PFSK-1 (cell line): Measurements from ENCODE around the gene SUN2.
A peak's percentile ranks its signal among the peaks of the same experiment; 100 is the strongest.

Experiments
- FOXP2 ChIP-seq: optimal IDR thresholded peaks from 2 replicates; pipeline ENCODE3; 2011; ENCODE audit warnings: borderline replicate concordance, control low read depth, inconsistent platforms; ENCODE audit not compliant: insufficient read depth; ENCODE audit errors: extremely low read length, extremely low read depth
- POLR2AphosphoS5 ChIP-seq: IDR thresholded peaks from 2 replicates; pipeline ENCODE4 v1.6.1; 2012; ENCODE audit warnings: low read depth, mild to moderate bottlenecking, control low read depth, low read length, moderate library complexity
- SIN3A ChIP-seq: IDR thresholded peaks from 2 replicates; pipeline ENCODE4 v1.6.1; 2012; ENCODE audit warnings: mild to moderate bottlenecking, low read length, moderate library complexity, borderline replicate concordance; ENCODE audit not compliant: insufficient read depth
- TAF1 ChIP-seq: IDR thresholded peaks from 2 replicates; pipeline ENCODE4 v1.6.1; 2012; ENCODE audit warnings: low read length, control low read depth, borderline replicate concordance; ENCODE audit not compliant: insufficient read depth
- TF ChIP-seq, protein P1 (sequence below), 2 experiments: IDR thresholded peaks; 2 replicates each; pipeline versions ENCODE4 v1.6.1 to v1.8.0; 2011 to 2012; ENCODE audit warnings: low read depth in 2 of 2, low read length in 2 of 2, control low read depth in 1 of 2, inconsistent platforms in 1 of 2, mild to moderate bottlenecking in 1 of 2, moderate library complexity in 1 of 2; ENCODE audit not compliant: insufficient read depth in 1 of 2

Gene SUN2

DNA sequence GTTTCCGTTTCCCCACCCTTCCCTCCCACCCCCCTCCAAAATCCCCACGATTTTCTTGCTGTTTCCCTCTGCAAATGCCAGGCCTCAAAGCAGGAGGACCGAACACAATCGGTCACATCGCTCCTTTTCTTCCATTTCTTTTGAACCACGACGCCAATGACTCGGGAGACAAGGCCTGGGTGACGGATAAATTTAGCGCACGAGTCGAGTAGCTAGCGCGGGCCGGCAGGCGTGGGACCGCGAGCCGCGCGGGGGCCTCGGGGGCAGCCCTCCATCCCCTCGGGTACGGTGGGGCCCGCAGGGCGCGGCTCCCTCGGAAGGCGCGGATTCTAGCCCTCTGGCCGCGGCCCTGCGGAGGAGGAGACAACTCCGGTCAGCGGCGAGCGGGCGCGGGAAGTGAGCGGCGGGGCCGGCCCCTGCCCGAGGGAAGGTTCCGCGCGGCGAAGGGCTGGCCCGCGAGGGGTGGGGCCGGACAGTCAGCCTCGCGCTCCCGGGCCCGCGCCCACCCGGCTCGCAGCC is 55.5 kb downstream of the SUN2 start:
- TF ChIP-seq TAF1, result no peak

DNA sequence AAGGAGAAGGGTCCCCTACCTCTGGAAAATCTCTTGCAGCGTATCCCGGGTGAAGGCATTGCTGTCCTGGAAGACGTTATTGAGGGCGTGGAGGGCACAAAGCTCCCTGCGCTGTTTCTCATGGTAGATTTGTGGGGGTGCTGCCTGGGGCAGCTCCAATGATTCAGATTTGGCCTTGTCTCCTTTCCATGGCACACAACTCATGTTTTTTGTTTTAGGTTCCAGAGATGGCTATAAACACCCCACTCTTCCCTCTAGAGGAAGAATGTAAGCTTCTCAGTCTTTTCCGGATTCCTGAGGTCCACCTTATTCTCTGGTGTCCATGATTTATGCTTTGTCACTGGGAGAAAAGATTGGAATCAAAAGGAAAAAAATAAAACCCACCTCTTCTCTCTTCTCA is 56.0 kb downstream of the SUN2 start:
- no peak for TF ChIP-seq FOXP2

DNA sequence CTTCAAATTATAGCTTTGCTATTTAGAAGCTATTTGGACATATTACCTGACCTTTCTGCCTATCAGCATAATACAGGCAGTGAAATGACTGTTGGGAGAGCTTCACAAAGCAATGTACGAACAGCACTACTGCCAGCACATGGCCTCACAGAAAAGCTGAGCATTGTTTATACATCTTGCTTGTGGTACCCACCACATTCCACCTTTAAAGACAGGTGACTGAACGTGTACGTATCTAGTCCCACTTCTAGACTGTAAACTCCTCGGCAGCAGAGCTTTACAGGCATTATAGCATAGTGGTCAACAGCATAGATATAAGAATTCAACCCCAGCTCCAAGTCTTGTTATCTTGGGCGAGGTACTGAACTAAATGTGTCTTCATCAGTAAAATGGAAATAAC is 56.7 kb downstream of the SUN2 start:
- TF ChIP-seq, protein P1, sequence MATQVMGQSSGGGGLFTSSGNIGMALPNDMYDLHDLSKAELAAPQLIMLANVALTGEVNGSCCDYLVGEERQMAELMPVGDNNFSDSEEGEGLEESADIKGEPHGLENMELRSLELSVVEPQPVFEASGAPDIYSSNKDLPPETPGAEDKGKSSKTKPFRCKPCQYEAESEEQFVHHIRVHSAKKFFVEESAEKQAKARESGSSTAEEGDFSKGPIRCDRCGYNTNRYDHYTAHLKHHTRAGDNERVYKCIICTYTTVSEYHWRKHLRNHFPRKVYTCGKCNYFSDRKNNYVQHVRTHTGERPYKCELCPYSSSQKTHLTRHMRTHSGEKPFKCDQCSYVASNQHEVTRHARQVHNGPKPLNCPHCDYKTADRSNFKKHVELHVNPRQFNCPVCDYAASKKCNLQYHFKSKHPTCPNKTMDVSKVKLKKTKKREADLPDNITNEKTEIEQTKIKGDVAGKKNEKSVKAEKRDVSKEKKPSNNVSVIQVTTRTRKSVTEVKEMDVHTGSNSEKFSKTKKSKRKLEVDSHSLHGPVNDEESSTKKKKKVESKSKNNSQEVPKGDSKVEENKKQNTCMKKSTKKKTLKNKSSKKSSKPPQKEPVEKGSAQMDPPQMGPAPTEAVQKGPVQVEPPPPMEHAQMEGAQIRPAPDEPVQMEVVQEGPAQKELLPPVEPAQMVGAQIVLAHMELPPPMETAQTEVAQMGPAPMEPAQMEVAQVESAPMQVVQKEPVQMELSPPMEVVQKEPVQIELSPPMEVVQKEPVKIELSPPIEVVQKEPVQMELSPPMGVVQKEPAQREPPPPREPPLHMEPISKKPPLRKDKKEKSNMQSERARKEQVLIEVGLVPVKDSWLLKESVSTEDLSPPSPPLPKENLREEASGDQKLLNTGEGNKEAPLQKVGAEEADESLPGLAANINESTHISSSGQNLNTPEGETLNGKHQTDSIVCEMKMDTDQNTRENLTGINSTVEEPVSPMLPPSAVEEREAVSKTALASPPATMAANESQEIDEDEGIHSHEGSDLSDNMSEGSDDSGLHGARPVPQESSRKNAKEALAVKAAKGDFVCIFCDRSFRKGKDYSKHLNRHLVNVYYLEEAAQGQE (IDR thresholded peaks at IDR 0.05; ENCODE audit: insufficient read depth in 1 of 2, low read depth in 2 of 2, low read length in 2 of 2), result no peak
- TF ChIP-seq FOXP2 (no peak), TAF1 (no peak), SIN3A (no peak), POLR2AphosphoS5 (no peak)

DNA sequence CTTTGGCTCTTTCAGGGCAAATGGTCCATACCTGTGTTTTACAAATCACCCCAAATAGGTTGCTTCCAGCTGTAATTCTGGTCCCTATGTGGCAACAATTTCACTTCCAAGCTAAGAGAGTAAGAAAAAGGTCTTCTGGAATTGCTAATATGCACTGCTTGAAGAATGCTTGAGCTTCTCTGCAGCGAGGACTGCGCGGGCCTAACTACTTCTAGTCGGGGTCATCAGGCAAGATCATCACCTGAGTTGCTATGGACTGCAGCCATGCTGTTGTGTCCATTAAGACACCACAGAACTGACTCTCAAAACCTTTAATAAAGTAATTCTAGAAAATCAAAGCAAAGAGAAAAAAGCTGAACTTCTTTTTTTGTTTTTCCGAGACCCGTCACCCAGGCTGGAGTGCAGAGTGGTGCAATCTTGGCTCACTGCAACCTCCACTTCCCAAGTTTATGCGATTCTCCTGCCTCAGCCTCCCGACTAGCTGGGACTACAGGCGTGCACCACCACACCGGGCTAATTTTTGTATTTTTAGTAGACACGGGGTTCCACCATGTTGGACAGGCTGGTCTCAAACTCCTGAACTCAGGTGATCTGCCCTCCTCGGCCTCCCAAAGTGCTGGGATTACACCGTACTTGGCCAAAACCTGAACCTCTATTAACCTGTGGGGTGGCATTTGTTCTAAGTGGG is 57.2 kb downstream of the SUN2 start:
- TF ChIP-seq TAF1 (no peak), POLR2AphosphoS5 (no peak), SIN3A (no peak), FOXP2 (no peak)
- TF ChIP-seq, protein P1 (IDR thresholded peaks at IDR 0.05; ENCODE audit: insufficient read depth in 1 of 2, low read depth in 2 of 2, low read length in 2 of 2), result no peak

DNA sequence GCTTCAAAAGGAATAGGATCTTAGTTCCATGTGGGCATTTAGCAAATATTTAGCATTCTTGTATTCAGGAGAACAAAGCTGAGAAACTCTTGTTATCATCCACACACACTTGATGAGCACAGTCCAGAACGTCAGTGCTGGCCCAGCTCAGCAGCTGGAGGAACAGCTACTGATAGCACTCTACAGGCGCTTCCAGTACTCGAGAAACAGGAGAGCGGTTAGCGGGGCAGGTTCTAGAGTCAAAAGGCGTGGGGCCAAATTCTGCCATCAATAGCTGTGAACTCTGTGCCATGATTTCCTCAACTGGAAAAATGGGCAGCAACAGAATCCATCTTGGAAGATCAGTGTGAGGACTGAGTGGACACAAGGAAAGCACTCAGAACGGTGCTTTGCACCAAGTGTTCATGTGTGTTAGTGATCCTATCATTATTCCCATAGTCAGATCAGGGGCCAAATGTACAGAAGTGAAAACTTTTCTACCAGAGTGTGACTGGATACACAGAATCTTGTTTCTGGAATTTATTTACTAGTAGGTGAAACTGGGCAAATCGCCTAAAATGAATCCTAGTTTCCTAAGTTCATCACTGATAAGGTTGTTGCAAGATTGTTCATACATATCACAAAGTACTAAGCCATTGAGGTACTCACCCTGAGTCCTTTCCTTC is 58.2 kb downstream of the SUN2 start:
- TF ChIP-seq POLR2AphosphoS5 (no peak), TAF1 (no peak), SIN3A (no peak), FOXP2 (no peak)

DNA sequence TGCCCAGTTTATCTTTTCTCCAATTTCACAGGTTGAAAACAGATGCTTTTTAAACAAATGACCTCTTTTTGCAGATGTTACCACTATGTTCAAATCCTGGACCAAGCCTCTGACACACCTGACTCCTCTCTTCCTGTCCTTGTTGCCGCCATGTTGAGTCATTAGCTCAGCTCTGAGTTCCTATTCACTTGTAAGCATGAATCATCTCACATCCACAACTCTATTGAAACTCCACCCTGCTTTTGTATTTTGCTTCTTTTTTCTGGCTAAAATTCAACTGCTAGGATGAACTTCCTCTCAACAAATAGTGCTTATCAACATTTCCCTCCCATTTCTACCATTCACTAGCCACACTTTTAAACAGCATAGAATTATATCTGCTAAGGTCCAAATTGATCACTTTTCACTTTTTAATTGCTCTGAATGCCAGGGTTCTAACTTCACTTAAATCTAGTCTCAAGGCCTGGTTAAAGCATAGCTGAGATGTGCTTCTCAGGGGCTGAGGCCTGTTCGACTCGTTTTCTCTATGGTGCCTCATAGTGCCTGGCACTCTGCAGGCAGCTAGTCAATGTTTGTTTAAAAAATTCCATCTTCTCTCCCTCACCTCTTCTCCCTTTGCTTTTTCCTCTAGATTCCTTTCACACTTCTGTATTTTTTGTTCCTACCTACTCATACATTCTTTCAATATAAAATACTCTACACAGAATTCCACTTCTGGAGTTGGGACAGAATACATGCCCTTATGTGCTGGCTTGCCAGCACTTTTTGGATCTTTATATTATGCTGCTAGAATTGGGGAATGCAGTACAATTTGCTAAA is 59.0 kb downstream of the SUN2 start:
- 0 out of 2 replicates have a peak, but pooled peaks have one; percentile 39 for TF ChIP-seq SIN3A
- no peak for TF ChIP-seq TAF1
- TF ChIP-seq FOXP2, result no peak

DNA sequence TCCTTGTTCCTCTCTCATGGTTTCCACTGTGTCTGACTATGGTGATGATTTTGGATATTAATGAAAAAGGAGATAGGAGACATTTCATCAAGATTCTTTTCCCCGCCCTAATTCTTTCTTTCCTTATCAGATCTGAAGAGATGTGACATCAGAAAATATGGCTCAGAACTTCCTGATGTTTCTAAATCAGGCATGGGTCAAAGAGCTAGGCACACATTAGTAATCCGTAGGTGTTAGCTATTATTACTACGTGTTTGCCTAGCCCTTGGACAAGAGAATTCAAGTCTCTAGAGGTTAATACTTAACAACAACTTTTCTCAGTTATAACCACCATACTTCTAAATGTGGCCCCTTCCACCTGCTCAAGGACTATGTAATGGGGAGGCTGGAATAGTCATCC is 60.9 kb downstream of the SUN2 start:
- TF ChIP-seq POLR2AphosphoS5, result no peak
- TF ChIP-seq SIN3A, result no peak
- TF ChIP-seq, protein P1 (IDR thresholded peaks at IDR 0.05; ENCODE audit: insufficient read depth in 1 of 2, low read depth in 2 of 2, low read length in 2 of 2), result no peak
- no peak for TF ChIP-seq TAF1
- no peak for TF ChIP-seq FOXP2
